Stimulated activated CD4-positive, alpha-beta T cell treated with anti-CD3 and anti-CD28 coated beads, Interleukin-12 subunit alpha, Interleukin-12 subunit beta, amount 100 ng/mL, for 4 hours (primary cell): Measurements from ENCODE around the gene CA4.
"Not testable (repeated sequence)": the region's sequence is repeated elsewhere in the genome, so short reads cannot be mapped to it uniquely, and the experiment has no call there.

Experiments used
- DNase-seq: peaks from one replicate; pipeline ENCODE4 v3.0.0-alpha.2; 2020

The CA4 gene

GRCh38 chr17:60149691-60150582 is at the start of gene CA4:
Gene CA4 (plus strand): TSS chr17:60149973. CDS start chr17:60150035, 62 bp downstream.
- DNase-seq, result no peak

GRCh38 chr17:60100577-60100976 is 49.2 kb upstream of the CA4 start:
- DNase-seq, result not testable (repeated sequence)

GRCh38 chr17:60102015-60102631 is 47.6 kb upstream of the CA4 start:
- DNase-seq, result not testable (repeated sequence)

- peak; percentile 17 for DNase-seq
These were observed 47.1 kb upstream of the CA4 start for GRCh38 chr17:60102632-60103096.

GRCh38 chr17:60103957-60104356 is 45.8 kb upstream of the CA4 start:
- DNase-seq, result no peak

GRCh38 chr17:60106340-60107059 is 43.3 kb upstream of the CA4 start:
- no peak for DNase-seq

- DNase-seq, result no peak
These were observed 42.1 kb upstream of the CA4 start for GRCh38 chr17:60107526-60108257.

- DNase-seq, result not testable (repeated sequence)
These were observed 41.5 kb upstream of the CA4 start for GRCh38 chr17:60108309-60108708.

GRCh38 chr17:60108712-60109111 is 41.1 kb upstream of the CA4 start:
- no peak for DNase-seq

GRCh38 chr17:60109161-60109560 is 40.6 kb upstream of the CA4 start:
- no peak for DNase-seq

- DNase-seq, result no peak
These were observed 39.2 kb upstream of the CA4 start for GRCh38 chr17:60110586-60110985.

GRCh38 chr17:60111661-60112060 is 38.1 kb upstream of the CA4 start:
- DNase-seq, result not testable (repeated sequence)

- DNase-seq, result not testable (repeated sequence)
These were observed 34.4 kb upstream of the CA4 start for GRCh38 chr17:60115364-60115763.

- not testable (repeated sequence) for DNase-seq
These were observed 33.6 kb upstream of the CA4 start for GRCh38 chr17:60116196-60116595.

- DNase-seq, result not testable (repeated sequence)
These were observed 30.6 kb upstream of the CA4 start for GRCh38 chr17:60119162-60119561.

GRCh38 chr17:60119807-60120748 is 29.7 kb upstream of the CA4 start:
- not testable (repeated sequence) for DNase-seq

GRCh38 chr17:60127068-60128064 is 22.4 kb upstream of the CA4 start:
- DNase-seq, result no peak

- no peak for DNase-seq
These were observed 21.5 kb upstream of the CA4 start for GRCh38 chr17:60128171-60128859.

GRCh38 chr17:60129164-60129563 is 20.6 kb upstream of the CA4 start:
- no peak for DNase-seq

GRCh38 chr17:60130466-60130865 is 19.3 kb upstream of the CA4 start:
- DNase-seq, result no peak
